Skin of body (tissue), 2 donors: ENCODE data around the gene RAMACL. TPM values are rescaled to one million over a fixed set of nuclear protein-coding genes. Genes with fewer than 3 reads are reported as not detected.
A peak's percentile ranks its signal among the peaks of the same experiment; 100 is the strongest.

Experiments used
- DNase-seq: peaks from one replicate; lab custom pipeline; 2025; lab: John Stamatoyannopoulos, UW
- total RNA-seq: library from RNA; depleted of rRNA; stranded (reverse); fragments of >200 nt; gene quantifications from one replicate; pipeline ENCODE4 v1.2.3, GENCODE V29; 2014

The RAMACL gene
- total RNA-seq, 1 donor from 2014 or later, result 2.7 TPM

DNA sequence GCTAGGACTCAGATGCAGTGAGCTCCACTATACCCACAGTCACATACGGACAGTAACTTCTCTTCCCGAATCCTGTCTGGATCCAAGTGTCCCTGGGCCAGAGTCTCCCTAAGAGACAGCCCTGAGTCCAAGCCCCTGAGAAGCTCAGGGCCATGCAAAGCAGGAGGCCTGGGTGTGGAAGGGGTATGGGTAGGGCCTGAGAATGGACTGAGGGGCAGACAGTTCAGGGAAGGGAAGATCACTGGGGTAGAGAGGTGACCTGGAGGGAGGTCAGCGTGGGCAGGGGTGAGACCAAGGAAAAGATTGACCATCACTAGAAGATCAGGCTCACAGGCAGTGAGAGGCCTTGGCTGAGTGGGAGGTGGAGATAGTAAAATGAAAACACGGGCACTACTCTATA is 31.8 kb upstream of the RAMACL start:
- DNase-seq, result no peak

DNA sequence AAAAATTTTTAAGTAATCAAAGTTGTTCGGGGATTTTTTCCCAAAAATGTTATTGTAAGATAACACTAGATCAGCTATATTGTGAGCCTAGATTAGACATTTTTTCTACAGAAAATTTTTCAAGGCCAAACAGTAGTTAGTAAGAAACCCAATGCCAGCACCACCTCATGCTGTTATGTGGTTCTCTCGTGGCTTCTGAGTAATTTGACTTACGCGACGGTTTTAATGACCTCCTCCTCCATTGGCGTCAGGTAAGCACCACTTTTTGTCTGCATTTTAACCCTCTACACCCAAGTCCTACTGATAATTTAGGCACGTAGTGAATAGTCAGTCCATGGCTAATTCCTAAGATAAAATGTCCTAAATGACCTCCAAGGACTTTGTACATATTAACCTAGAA is 30.9 kb upstream of the RAMACL start:
- no peak for DNase-seq

DNA sequence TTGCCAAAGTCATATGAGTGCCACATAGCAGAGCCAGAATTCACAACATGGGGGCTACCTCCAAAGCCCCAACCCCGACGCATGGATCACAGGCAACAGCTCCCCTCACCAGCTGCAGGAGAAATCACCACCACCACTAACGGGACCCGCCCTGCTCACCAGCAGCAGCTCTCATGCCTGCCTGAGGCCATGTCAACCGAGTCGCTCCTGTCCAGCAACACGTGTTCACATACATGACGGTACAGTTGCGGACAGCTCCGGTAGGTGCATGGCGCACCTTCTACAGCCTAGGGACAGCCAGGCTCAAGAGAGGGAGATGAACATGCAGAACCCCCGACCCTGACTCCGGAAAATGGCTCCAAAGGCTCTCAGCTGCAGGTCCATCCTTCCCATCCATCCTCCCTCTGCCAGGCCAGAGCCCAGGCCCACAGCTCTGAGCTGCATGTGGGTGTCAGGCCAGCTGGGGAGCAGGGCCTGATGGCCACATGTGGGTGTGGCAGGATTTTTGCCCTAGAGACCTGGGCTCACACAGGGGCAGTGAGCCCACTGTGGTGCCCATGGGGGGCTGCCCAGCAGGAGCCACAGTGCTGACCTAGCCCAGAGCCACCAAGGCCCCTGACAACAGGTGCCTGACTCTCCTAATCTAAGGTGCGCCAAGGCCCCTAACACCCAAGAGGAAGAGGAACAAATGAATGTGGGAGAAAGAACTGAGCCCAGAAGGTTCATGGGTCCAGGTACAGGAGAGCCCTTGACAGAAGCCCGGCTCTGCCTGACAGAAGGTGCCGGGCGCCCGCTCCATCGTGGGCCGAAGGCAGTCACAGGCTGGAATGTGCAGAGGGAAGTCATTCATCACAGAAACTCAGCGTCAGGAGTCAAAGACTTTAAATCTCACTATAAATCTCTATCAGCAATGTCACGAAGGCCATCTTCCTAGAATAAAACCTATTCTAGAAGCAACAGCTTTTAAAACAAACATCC is 30.1 kb upstream of the RAMACL start:
- DNase-seq, result no peak

DNA sequence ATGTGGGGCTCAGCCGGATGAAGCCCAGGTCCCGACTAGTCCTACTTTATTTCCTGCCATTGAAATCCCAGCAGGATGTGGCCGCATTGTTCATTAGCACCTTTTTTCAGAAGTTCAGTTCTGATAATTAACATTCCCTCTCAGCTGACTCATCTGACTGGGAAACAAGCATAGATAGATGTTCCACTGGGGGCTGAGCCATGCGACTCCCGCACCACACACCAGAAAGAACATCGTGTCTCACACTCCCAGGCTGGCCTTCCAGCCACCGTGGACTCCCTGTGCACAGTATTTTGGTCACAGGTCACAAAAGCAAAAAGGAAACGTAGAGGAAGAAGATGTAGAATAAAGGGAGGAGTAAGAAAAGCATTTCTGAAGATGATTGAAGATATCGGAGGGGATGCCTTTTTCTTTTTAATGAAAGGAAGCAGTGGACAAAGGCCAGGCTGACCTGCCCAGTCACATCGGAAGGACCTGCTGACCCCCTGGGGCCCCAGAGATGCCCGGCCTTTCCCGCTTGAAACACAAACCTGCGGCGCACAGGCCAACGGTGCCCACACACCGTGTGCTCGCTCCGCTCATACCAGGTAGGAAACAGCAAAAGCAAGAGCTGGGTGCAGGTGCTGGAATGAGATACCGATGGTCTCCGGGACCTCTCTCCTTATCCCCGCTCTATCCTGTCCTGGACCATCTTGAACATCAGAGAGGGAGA is 28.7 kb upstream of the RAMACL start:
- no peak for DNase-seq

DNA sequence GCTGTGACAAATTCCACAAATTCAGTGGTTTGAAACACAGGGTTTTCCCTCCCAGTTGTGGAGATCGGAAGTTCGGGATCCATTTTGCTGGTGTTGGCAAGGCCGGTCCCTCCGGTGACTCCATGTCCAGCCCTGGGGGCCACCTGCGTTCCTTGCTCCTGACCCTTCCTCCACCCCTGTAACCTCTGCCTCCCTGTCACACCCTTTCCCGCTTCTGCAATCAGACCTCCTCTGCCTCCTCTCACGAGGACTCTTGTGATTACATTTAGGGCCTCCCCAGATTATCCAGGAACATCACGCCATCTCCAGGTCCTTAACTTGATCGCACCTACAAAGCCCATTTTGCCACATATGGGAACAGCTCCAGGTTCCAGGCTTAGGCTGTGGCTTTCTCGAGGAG is 28.1 kb upstream of the RAMACL start:
- DNase-seq, result no peak

DNA sequence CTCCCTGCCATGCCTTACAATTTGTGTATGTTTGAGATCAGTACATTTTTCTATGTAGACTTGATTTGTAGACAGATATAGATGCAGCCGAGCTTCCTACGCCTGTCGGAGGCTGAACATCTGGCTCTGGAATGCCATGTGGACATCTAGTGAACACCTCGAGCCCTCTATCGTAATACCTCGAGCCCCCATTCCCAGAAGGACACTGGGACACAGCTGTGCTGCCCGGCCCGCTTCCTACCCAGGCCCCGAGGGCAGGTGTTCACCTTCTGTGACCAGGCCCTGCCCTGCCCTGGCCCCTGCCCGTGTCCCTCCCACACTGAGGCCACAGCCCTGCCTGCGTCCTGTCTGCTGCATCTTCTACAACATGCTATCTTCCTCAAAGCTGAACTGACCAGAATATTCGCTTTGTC is 27.7 kb upstream of the RAMACL start:
- DNase-seq, result no peak

DNA sequence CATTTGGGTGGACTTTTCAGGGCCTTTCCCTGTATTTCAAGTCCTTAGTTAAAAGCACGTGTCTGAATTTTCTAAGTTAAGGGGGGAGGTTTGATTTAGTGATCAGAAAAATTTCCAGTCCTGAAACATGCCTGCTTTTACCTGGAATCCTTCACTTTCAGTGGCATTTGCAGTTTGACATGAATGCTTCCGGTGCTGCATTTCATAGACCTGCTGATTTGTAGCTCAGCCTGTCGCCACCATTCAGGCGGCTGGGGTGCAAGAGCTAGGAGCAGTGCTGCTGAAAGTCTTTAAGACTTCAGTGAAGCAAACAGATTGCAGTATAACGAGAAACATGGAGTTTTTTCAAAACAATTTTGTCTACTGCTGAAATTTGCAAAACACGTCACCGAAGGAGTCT is 26.5 kb upstream of the RAMACL start:
- DNase-seq, result no peak

DNA sequence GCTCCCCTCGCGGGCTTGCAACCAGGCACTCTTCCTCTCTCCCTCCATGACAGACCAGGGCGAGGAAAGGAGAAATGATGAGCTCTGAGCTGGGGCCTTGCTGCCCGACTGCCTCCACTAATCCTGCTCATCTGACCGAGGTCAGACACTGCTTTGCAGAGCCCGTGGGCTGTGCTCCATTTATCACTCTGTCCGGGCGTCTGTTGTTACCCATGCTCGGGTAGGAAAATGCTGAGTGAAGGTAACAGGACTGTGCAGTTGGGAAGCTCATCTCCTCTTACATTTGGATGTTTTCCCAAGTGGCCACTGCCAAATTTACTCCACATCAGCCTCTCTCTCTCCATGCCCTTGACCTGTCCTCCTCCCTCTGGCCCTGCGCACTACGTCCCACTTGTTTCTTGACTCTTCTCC is 26.0 kb upstream of the RAMACL start:
- DNase-seq, result no peak

DNA sequence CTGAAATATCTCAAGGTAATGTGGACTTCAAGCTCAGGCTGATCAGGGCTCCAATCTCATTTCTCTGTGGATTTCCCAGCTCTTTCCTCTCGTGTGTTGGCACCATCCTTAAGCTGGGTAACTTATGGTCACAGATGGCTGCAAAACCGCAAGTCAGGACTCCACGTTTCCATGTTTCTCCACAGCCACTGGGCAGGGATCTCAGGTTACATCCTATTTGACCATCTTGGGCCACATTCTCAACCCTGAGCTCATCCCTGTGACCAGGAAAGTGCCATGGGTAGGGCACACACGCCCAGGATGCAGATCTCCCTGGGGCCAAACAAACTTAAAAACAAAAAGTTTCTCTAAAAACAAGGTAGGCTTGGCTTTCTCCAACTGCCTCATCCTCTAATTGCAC is 25.2 kb upstream of the RAMACL start:
- no peak for DNase-seq

DNA sequence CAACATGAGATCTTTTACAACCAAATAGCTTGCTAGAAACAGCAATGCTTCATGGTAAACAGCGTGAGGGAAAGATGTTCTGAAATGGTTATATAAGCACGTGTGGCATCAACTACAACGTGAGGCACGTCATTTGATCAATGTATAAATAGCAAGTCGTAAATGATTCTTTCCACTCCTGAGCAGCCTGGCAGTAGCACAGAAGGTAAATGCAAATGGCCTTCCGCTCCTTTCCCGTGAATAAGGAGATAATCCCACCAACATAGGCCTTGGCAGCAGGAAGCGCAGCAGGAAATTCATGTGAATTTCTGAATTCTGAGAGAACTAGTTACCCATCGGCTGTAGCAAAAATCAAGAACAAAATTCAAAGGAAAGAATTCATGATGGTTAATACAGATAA is 23.6 kb upstream of the RAMACL start:
- DNase-seq, result no peak

DNA sequence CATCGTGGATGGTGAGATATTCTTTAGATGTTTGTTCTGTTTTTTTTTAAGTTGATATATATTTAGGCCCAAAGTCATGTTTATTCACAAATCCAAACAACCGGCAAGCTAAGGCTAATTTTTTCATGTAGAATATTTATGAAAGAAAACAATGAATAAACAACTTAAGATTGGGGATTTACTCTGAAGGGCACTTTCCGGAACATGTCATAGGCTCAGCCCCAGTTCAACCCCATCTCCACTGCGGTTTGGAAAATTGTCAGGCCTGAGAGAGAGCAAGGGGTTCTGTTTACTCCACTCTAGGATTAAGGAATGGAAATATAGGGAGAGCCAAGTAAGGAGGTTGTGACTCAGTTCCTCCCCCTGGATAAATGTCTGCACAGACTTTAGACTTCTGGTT is 22.3 kb upstream of the RAMACL start:
- DNase-seq, result no peak

DNA sequence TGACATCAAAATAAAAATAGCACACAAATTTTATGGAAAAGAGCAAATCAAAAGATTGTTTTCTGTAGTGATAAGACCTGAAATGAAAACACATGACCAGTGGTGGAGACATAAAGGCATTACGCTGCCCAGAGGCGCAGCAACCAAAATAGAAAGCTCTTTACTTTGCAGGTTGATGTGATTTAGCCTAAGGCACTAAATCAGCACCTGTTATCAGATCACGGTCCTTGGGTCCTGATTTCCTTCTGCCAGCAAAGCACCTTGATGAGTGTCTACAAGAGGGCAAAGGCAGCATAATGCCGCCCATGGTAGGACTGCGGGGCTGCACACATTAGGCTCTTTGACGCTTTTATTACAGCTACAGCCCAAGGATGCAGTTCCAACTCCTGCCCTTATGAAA is 19.3 kb upstream of the RAMACL start:
- no peak for DNase-seq

DNA sequence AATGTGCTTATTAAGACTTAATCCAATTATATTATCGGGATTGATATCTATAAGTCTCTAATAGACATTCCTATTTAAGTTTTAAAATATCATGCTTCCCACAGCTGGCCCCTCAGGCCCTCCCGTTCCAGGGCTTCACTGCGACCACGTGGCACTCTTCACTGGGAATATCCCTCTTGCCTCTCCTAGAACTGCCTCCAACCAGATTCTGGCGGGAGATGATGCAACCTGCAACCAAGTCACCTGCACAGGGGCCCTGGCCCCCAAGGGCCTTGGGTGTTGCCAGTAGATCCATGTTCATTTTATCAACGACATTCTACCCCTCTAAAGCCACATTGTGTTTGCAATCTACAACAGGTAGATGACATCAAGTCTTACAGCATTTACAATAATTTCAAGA is 18.4 kb upstream of the RAMACL start:
- no peak for DNase-seq

DNA sequence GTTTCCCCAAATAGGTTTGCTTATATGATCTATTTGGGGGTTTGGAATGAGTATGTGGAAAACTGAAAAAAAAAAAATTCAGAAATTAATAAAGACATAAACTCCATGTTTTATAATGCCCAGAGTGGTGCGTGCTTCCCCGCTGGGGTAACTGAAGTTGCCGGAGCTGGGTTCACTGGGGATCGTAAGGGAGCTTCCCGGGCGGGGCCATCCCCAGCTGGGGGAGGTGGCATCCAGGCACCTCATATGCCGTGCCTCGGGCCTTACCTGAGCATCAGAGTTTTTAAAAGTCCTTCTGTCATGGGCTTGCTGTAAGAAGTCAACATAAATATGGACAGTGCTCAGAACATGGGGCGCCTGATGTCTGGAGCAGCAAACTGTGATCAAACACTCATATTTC is 17.9 kb upstream of the RAMACL start:
- DNase-seq, result no peak

DNA sequence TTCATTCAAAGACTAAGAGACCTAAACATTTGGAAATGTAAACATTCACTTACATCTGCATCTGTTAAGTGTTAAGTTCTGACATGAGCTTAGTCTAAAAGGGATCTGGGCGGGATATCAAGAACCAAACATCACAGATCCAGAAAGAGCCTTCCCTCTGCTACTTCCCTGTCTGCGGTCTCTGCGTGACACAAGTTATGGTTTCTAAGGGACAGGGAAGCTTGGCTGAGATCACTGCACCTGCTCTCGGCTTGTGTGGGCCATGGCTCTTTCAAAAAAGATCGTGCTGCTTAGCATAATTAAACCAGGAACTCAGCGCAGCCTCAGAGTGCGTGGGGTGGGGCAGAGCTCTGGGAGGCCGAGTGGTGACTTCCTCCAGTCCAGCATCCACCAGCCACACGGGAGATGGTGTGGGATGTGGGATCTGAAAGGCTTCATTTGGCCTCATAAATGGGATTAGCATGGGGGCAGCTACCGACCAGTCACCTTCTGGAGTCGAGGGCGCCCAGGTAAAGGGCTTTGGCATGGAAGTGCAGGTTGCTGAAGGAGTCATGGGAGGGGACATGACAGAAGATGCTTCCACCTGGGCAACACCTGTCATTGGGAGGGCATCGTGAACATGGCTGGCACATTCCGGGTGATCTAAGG is 16.7 kb upstream of the RAMACL start:
- DNase-seq, result peak; percentile 28

DNA sequence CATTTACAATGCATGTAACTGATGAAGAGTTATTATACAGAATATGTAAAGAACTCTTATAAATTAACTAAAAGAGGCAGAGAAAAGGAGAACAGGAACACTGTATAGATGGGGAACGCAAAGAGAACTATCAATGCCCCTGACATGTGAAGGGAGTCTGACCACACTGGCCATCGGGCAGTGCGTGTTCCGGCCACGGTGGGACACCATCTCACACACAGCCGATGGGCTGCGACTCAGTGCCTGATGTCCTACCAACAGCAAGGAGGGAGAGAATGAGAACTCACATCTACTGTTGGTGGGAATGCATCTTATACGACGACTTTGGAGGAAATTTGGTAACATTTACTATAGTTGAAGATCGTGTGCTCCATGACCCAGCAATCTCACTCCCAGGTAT is 15.5 kb upstream of the RAMACL start:
- no peak for DNase-seq

DNA sequence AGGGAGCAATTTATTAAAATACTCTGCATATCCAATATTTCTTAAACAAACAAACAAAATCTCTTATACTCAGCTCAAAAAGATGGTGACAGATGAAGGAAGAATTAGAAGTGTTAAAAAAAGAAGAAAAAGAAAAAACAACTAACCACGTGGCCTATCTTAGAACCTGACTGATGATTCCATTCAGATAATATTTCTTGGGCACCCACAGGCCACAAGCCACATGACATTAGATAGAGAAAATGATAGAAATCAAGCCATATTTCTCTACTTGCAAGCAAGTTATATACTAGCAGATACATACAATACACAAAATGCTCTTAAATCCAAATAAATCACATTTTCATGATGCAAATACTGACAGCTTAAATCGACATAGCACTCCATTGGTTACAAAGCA is 14.5 kb upstream of the RAMACL start:
- no peak for DNase-seq

DNA sequence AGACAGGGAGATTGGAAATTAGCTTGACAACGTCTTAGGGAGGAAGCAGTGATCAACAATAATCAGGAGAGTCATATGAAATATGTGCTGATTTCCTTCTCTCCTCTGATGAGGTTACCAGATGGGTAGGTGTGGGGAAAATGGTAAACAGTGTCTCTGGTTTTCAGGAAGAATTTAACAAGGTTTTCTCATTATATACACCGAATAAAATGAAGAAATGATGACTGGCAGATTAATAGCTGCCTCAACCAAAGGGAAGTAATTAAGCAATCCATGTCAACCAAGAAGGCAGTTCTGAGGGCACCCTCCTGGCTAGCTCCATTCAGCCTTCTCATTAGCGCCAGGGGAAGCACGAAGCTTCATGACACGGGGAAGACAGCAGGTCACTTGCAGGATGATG is 12.7 kb upstream of the RAMACL start:
- DNase-seq, result no peak

DNA sequence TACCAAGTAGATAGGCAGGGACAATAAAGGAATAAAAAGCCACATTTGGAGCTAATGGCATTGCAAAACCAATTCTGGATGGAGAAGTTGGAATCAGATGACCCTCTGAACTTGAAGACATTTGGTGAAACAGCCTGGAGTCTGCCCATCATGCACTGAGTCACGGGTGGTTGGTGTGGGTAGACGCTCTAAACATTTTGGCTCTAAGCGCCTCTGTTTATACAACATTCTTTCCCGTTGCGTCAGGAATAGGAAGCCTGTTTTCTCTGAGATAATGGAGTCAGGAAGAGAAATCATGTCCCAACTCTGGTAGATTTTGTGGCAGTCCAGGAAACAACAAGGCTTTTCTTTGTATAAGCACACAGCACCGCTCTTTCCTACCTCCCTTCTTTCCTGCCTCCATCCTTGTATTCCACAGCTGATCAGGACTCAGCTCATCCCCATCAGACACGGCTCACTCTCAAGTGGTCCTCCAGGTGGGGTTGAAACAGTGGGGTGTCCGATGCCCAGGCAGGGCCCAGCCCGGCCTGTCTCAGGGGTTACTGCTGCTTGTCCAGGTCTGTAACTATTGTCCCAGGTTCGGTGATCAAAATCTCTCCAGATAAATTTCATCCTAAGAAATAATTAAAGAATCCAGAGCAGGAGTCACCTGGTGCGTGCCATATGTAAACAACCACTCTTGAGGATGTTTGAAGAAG is 12.1 kb upstream of the RAMACL start:
- no peak for DNase-seq

DNA sequence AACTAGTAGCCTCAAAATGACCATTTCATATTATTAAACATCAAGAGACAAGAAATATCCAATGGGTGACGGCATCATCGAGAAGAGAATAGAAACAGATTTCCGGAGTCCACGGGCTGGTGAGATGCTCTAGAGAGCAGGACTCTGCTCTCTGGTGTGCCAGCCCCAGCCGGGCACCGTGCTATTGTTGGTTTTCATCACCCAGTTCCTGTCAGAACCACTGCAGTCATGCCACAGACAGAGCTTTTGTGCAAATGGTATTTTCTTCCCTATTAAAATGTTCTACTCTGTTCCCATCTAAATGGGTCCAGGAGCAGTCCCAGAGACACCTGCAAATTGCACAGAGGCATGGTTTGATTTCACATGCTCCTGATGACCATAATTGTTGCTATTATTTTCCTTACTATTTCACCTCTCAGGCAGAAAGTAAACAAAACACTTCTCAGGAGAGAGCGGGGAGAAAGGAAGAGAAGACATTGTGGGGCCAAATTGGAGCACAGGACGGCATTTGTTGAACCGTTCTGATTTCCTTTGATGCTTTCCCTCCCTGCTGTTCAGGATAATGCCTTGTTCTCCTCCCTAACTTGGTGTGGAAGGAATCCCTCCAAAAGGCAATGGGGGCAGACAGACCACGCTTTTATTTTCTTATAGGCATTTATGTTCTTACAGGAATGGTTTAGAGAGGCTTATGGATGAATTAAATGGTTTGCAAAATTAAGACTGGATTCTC is 11.4 kb upstream of the RAMACL start:
- DNase-seq, result no peak
